SIG-M5 (cell line): ENCODE results near the gene ELMO1.

Experiments used
- DNase-seq: peaks from one replicate; lab custom pipeline; 2025; lab: John Stamatoyannopoulos, UW

Gene ELMO1

GRCh38 chr7:37054624-37055241 lies 393.9 kb downstream of the ELMO1 start:
- DNase-seq = no peak

GRCh38 chr7:37052705-37053104 lies 396.0 kb downstream of the ELMO1 start:
- DNase-seq = no peak

- no peak for DNase-seq
Observed at GRCh38 chr7:37050801-37051200, 397.9 kb downstream of the ELMO1 start.

GRCh38 chr7:37048674-37049073 lies 400.0 kb downstream of the ELMO1 start:
- no peak for DNase-seq

- DNase-seq = no peak
Observed at GRCh38 chr7:37047260-37047659, 401.4 kb downstream of the ELMO1 start.

- no peak for DNase-seq
Observed at GRCh38 chr7:37046531-37047079, 402.1 kb downstream of the ELMO1 start.

GRCh38 chr7:37045681-37046179 lies 402.9 kb downstream of the ELMO1 start:
- no peak for DNase-seq

GRCh38 chr7:37041461-37041860 lies 407.2 kb downstream of the ELMO1 start:
- DNase-seq = no peak

GRCh38 chr7:37040330-37040729 lies 408.3 kb downstream of the ELMO1 start:
- DNase-seq = no peak

- DNase-seq = no peak
Observed at GRCh38 chr7:37039131-37039749, 409.4 kb downstream of the ELMO1 start.

GRCh38 chr7:37038706-37039105 lies 410.0 kb downstream of the ELMO1 start:
- no peak for DNase-seq

GRCh38 chr7:37037286-37037685 lies 411.4 kb downstream of the ELMO1 start:
- DNase-seq = no peak

GRCh38 chr7:37035631-37036030 lies 413.0 kb downstream of the ELMO1 start:
- DNase-seq = no peak

GRCh38 chr7:37033141-37033540 lies 415.5 kb downstream of the ELMO1 start:
- no peak for DNase-seq

GRCh38 chr7:37032258-37032601 lies 416.4 kb downstream of the ELMO1 start:
- DNase-seq = no peak

GRCh38 chr7:37031571-37032257 lies 416.9 kb downstream of the ELMO1 start:
- DNase-seq = peak; percentile 78

- no peak for DNase-seq
Observed at GRCh38 chr7:37028909-37029440, 419.7 kb downstream of the ELMO1 start.

- DNase-seq = no peak
Observed at GRCh38 chr7:37027557-37028341, 420.9 kb downstream of the ELMO1 start.

GRCh38 chr7:37027104-37027503 lies 421.6 kb downstream of the ELMO1 start:
- DNase-seq = no peak

GRCh38 chr7:37018954-37019353 lies 429.7 kb downstream of the ELMO1 start:
- no peak for DNase-seq

- no peak for DNase-seq
Observed at GRCh38 chr7:37016064-37016878, 432.4 kb downstream of the ELMO1 start.
